LoVo (cell line): ENCODE results near the gene STAB2.

Source experiments
- DNase-seq: peaks from one replicate; pipeline ENCODE4 v3.0.0-alpha.2; 2016; ENCODE audit warnings: low spot score

STAB2 gene

GRCh38 chr12:103588680-103589079 is 1.6 kb downstream of the STAB2 start:
- no peak for DNase-seq

GRCh38 chr12:103589517-103589916 is 2.4 kb downstream of the STAB2 start:
- DNase-seq, result no peak

- DNase-seq, result no peak
These were observed 3.2 kb downstream of the STAB2 start for GRCh38 chr12:103590271-103590670.

- no peak for DNase-seq
These were observed 9.9 kb downstream of the STAB2 start for GRCh38 chr12:103596981-103597380.

GRCh38 chr12:103599274-103599673 is 12.2 kb downstream of the STAB2 start:
- DNase-seq, result no peak

GRCh38 chr12:103600967-103601728 is 14.1 kb downstream of the STAB2 start:
- no peak for DNase-seq

GRCh38 chr12:103620395-103620794 is 33.3 kb downstream of the STAB2 start:
- no peak for DNase-seq

GRCh38 chr12:103623716-103624115 is 36.6 kb downstream of the STAB2 start:
- no peak for DNase-seq

GRCh38 chr12:103626498-103626897 is 39.4 kb downstream of the STAB2 start:
- DNase-seq, result peak; percentile 61

GRCh38 chr12:103627189-103627855 is 40.2 kb downstream of the STAB2 start:
- DNase-seq, result no peak

GRCh38 chr12:103632554-103633216 is 45.6 kb downstream of the STAB2 start:
- peak; percentile 72 for DNase-seq

GRCh38 chr12:103634732-103635131 is 47.7 kb downstream of the STAB2 start:
- DNase-seq, result no peak

- no peak for DNase-seq
These were observed 48.3 kb downstream of the STAB2 start for GRCh38 chr12:103635419-103635818.

- no peak for DNase-seq
These were observed 49.9 kb downstream of the STAB2 start for GRCh38 chr12:103637021-103637420.

- DNase-seq, result no peak
These were observed 50.4 kb downstream of the STAB2 start for GRCh38 chr12:103637429-103637828.

- DNase-seq, result no peak
These were observed 52.9 kb downstream of the STAB2 start for GRCh38 chr12:103639983-103640382.

- DNase-seq, result no peak
These were observed 53.3 kb downstream of the STAB2 start for GRCh38 chr12:103640410-103640809.

- no peak for DNase-seq
These were observed 53.8 kb downstream of the STAB2 start for GRCh38 chr12:103640831-103641230.

GRCh38 chr12:103642240-103642864 is 55.3 kb downstream of the STAB2 start:
- no peak for DNase-seq

- no peak for DNase-seq
These were observed 58.1 kb downstream of the STAB2 start for GRCh38 chr12:103645202-103645601.

GRCh38 chr12:103647267-103647666 is 60.2 kb downstream of the STAB2 start:
- DNase-seq, result peak; percentile 25

- no peak for DNase-seq
These were observed 65.7 kb downstream of the STAB2 start for GRCh38 chr12:103652808-103653207.
